Epidermal melanocyte (primary cell): Measurements from ENCODE around the gene UACA.
"Not testable (repeated sequence)": the region's sequence is repeated elsewhere in the genome, so short reads cannot be mapped to it uniquely, and the experiment has no call there.

Experiments
- DNase-seq: peaks from one replicate; pipeline ENCODE4 v3.0.0; 2011; ENCODE audit warnings: low spot score; ENCODE audit not compliant: insufficient read length

UACA gene, protein sequence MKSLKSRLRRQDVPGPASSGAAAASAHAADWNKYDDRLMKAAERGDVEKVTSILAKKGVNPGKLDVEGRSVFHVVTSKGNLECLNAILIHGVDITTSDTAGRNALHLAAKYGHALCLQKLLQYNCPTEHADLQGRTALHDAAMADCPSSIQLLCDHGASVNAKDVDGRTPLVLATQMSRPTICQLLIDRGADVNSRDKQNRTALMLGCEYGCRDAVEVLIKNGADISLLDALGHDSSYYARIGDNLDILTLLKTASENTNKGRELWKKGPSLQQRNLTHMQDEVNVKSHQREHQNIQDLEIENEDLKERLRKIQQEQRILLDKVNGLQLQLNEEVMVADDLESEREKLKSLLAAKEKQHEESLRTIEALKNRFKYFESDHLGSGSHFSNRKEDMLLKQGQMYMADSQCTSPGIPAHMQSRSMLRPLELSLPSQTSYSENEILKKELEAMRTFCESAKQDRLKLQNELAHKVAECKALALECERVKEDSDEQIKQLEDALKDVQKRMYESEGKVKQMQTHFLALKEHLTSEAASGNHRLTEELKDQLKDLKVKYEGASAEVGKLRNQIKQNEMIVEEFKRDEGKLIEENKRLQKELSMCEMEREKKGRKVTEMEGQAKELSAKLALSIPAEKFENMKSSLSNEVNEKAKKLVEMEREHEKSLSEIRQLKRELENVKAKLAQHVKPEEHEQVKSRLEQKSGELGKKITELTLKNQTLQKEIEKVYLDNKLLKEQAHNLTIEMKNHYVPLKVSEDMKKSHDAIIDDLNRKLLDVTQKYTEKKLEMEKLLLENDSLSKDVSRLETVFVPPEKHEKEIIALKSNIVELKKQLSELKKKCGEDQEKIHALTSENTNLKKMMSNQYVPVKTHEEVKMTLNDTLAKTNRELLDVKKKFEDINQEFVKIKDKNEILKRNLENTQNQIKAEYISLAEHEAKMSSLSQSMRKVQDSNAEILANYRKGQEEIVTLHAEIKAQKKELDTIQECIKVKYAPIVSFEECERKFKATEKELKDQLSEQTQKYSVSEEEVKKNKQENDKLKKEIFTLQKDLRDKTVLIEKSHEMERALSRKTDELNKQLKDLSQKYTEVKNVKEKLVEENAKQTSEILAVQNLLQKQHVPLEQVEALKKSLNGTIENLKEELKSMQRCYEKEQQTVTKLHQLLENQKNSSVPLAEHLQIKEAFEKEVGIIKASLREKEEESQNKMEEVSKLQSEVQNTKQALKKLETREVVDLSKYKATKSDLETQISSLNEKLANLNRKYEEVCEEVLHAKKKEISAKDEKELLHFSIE (N-terminal part only)

DNA sequence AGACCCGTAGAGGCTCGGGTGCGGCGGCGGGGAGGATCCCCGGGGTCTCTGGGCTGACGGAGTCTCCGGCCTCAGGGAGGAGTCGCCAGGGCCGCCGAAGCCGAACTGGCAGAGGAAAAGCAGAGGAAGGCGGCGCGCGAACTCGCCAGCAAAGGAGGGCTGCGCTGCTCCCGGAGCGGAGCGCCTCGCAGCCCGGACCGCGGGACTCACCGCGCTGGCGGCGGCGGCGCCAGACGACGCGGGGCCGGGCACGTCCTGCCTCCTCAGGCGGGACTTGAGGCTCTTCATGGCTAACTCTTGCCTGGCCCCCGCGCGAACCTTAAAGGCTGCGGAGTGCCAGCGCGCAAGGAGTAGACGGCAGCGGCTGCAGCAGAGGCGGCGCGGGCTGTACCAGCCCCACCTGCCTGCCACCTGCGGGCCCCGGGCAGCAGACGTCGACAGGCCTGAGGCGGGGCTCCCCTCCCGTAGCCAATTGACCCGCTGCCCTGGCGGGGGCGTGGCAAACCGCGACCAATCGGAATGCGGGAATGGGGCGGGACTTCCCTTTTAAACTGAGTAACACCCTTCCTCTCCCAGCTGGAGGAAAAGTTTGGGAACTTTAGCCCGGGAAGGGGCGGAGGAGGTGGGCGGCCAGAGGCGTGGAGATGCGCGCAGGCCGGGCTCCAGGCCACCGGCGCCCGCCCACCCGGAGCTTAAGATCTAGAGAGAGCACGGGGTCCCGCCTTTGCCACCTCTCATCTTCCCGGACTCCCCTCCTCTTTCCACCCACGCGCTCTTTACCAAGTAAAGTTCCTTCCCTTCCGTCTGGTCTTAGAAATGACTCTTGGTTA, at the start of gene UACA:
TSS of gene UACA (minus strand) at position 439 of the 830 bp plus-strand sequence. CDS start at position 288, 151 bp downstream.
- peak; percentile 77 for DNase-seq

DNA sequence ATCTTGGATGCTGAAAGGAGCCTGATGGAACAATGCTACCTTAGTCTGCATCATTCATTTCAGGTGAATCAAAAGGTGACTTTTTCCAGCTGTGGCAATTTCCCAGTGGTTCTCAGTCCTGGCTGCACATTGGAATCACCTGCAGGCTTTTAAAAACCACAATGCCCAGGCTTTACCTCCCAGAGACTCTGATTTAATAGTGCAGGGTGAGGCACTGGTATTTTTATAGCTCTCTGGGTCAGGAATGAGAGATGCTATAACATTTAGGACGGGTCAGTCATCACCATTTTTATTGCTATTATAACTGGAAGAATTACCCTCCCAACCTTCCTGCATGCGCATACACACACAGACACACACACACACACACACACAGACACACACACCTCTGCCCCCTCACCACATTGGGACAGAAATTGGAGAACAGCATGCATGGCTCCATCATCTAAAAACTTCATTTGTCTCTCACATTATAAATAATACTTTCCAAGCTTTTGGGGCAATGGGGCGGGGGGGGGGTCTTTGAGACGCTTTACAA, 49.5 kb upstream of the UACA start:
- no peak for DNase-seq

DNA sequence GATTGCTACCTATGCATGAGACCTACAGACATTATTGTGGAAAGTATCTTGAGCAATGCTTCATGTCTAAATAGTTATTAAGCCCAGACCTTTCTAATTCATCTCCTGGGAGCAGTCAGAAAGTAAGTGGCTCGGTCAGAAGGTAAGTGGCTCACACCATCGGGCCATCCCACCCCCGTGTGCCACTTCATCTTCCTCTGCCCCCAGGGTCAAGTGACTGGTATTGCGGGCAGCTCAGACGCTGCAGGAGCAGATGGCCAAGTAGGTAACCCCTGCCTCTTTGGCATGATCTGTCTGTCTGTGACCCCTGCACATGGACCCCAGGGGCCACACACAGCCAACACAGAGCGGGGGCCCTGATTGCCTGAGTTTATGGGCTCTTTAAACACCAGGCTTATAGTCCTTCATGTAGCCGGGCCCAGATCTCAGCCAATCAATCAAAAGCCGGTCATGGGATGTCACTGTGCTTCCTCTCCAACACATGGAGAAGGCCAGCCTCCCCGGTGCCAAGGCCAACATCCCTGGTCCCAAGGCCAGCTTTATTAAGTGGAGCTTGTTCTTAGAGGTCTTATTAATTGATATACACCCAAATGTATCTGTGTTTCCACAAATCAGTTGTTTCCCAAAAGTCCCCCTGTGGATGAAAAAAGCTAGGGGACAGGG, 47.7 kb upstream of the UACA start:
- no peak for DNase-seq

DNA sequence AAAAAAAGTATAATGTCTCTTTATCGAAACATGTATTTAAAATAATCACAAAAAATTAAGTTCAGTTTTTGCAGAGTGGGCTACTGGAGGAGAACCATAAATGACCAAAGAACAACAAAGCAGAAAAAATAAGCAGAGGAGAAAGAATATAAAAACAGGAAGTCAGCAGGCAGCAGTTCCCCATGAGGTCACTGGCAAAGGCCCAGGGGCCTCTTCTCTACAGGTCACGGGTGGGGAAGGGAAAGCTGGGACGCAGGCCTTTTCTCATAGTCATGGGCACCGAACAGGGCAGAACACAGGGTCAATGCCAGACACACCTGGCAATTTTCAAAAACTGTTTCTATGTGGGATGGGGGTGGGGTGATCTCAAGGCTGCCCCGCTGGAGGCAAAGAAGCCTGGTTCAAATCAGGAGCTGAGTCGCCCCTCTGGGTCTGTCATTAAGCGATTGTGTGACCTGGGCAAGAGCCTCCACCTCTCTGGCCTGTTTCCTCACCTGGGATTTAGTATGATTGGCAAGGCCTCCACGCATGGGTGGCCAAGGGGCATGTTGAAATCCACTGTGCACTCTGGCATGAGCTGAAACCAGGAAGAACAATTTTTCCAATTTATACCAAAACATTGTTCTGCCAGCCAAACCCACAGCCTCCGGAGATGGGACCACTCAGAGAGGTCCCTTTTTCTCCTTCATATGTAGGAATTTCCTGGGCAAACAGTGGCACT, 43.8 kb upstream of the UACA start:
- DNase-seq: no peak

DNA sequence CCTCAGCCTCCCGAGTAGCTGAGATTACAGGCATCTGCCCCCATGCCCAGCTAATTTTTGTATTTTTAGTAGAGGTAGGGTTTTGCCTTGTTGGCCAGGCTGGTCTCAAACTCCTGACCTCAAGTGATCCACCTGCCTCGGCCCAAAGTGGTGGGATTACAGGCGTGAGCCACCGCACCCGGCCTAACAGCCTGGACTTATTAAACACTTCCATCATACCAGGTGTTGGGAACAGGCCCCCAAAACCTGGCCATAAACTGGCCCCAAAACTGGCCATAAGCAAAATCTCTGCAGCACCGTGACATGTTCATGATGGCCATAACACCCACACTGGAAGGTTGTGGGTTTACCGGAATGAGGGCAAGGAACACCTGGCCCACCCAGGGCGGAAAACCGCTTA, 41.0 kb upstream of the UACA start:
- DNase-seq: not testable (repeated sequence)

DNA sequence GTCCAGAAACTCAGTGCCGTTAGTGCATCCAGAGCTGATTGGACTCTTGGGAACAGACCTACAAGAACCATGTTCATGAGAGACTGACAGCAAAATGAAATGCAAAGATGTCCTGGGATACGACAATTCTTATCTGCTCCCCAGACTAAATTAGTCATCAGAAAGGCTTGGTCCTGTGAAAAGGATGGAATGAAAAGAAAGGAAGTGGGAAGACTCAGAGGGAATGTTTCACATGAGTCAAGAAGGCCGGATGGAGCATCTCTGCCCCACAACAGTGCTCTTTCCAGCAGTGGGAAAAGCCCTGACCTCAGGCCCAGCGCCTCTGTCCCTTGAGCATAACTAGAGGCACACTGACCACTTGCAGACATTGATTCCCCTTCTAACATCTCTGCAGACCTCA, 39.3 kb upstream of the UACA start:
- no peak for DNase-seq

DNA sequence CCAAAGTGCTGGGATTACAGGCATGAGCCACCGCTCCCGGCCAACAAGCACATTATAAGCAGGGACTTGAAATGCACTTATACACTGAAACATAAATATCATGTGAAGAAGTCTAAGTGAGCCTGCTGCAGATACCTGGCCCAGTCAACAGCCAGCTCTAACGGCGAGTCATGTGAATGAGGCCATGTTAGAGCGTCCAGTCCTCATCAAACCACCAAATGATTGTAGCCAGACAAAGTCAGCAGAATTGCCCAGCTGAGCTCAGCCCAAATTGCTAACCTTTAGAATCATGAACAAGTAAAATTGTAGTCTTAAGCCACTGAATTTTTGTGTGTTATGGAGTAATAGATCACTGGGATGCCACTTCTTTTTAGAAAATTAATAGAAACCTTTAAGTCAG, 37.8 kb upstream of the UACA start:
- no peak for DNase-seq

DNA sequence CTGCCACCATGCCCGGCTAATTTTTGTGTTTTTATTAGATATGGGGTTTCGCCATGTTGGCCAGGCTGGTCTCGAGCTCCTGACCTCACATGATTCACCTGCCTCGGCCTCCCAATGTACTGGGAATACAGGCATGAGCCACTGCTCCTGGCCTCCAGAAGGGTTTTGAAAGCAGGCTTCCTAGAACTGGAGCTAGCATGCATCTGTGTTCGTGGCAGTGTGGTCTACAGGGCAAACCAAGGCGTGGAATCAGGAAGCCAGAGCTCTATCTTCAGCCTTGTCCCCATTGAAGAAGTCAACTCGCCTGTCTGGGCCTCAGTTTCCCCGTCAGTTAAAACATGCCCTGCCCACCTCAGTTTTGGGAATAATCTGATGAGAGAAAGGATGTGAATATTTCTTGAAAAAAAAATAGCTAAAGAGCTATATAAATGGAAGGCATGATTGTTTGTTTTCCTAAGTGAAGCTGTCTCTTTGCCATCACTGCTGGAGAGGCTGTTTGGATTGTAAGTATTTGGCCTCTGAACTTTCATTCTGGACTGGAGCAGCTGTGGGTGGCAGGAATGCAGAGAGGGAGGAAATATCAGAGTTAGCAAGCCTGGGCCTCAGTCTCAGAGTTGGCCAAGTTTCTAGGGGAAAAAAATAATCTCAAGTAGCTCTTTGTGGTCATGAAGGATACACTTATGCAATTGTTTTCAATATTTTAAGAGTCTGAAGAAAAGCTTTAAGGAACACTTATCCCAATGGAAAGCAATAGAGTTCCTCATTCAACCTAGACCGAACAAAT, 36.5 kb upstream of the UACA start:
- DNase-seq: peak; percentile 95

DNA sequence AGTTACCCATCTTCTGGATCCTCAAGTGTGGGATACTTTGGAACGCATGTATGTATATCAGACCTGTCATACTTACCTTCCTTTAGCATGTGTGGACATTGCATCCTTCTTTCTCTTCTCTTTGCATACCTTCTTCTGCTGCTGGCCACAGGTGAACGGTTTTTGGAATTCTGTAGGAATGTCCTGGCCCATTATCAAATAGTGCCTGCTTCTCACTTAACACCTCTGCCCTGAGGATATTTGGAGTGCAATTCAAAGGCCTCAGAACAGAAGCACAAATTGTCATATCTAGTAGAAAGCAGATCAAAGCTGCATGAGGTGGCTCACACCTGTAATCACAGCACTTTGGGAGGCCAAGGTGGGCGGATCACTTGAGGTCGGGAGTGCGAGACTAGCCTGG, 34.1 kb upstream of the UACA start:
- DNase-seq: no peak

DNA sequence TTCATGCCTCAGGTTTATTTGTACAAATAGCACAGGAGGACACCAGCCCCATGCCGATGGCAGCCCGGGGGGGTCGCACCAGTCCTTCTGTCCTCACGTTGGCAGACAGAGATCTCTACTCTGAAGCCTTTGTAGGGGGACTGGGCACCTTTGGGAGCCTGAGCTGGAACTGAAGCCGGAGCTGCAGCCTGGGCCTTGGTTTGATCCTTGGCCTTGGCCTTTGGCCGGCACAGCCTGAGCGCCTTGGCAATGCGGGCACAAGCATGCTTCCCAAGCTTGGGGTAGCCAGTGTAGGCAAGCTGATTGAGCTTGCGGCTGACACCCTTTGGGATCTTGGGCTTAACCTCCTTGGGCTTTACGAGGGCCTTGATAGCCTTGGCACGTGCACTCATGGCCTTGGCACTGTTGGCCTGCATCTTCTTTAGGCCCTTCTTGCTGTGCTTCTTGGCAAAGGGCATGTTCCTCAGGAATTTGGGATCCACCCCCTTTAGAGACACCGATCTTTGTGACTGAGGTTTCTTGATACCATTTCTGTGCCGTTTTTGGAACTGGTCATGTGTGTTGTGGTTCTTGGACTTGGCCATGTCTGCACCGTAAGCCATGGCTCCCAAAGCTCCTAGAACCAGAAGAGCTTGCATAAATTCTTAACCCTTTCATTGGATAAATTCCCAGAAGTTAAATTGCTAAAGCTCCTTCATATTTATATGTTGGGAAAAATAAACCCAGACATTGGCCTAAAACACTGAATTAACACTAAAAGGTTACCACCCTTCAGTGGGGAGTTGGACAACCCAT, 33.4 kb upstream of the UACA start:
- no peak for DNase-seq

DNA sequence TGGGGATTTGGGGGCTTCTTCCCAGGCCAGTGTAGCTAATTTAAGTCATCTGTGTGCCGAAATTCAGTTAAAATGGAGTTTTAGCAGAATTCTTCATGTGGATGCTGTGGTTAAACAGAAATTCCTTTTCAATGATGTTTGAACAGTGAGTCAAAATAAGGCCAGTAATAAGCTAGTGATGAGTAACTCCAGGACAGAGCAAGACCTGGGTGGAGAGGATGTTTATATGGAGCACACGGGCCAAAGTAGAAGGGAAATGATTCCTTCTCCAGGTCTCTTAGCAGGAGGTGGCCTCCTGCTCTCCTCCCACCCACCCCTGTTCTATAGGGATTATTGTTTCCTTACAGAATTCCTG, 31.9 kb upstream of the UACA start:
- peak; percentile 67 for DNase-seq

DNA sequence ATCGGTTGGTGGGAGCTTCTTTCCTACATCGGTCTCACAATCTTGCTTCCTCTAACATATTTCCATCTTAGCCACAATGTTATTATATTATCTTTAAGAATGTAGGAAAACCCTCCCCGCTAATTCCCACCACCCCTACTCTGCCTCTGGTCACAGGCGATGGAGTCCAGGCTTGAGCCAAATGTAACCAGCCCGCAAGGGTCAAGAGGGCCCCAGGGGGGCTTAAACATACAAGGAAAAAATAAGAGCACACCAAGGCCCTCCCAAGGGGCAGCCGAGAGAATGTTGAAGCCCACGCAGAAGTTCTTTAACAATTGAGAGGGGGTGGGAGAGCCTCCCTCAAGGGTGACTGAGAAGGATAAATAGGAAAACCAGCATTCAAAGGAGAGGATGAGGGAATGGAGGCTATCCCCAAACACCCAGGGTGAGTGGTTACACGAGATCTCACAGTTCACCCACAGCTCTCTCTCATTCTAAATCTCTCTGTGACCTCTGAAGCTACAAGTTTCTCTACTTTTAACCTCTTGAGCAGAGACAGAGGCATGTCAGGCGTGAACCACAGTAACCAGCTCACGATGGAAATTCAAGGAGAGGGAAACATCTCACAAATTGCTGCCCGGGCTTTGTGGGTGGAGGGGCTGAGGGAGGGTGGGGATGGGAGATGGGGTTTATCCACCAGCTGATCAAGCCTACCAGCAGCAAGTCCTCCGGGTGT, 31.4 kb upstream of the UACA start:
- no peak for DNase-seq

DNA sequence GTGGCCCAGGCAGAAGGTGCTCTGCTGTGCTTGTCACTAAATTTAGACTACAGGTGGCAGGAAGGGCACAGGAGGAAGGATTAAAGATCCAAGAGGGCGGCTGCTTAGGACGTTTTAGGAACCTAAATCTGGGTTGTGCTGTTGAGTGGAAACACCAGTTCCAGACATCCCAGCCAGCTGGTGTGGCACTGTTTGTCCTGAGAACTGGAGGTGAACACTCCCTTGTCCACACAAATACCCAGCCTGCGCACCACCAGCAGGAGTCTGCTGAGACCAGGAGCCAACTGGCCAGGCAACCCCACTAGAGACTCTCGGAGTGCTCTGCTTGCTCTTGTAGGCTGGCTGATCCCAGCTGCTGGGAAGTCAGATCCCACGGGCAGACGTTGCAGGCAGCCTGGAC, 30.3 kb upstream of the UACA start:
- no peak for DNase-seq

DNA sequence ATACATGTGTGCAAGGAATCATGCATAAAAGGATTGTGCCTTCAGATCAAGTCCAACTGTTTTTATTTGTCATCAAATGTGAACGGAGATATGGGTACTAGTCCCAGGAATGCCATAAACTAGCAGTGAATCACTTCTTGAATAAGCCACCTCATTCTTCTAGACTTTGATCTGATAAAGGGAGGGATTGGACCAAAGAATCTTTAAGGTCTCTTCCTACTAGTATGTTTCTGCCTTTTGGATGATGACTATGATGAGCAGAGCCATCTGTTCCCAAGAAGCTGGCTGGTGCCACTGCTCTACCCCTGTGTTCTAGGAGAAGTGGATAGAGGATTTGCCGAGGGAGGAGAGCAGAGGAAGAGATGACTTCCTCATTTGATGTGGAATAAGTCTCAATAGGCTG, 28.8 kb upstream of the UACA start:
- no peak for DNase-seq

DNA sequence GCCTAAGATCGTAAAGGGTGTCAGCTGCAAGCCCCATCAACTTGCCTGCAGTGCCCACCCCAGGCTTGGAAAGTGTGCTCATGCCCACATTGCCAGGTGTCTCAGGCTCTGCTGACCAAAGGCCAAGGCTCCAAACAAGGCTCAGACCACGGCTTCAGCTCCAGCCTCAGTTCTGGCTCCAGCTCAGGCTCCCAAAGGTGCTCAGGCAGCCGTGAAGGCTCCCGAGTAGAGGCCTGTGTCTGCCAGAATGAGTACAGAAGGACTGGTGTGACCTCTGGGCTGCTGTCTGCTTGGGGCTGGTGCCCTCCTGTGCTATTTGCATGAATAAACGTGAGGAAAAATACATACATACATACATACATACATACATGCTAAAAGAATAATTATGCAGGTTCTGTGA, 27.9 kb upstream of the UACA start:
- no peak for DNase-seq

DNA sequence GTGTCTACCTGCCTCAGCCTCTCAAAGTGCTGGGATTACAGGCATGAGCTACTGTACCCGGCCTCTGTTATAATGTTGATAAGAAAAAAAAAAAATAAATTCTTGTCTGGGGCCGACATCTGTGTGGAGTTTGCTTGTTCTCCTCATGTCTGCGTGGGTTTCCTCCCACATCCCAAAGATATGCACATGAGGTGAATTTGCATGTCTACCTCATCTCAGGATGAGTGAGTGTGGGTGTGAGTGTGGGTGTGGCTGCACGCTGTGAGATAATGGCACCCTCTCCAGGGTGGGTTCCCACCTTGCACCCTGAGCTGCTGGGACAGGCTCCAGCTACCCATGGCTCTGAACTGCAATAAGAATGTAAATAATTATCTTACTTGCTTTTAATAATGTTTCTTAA, 25.9 kb upstream of the UACA start:
- no peak for DNase-seq
